VCaP (cell line): Measurements from ENCODE around the gene TREX2.

Experiments
- H3K27ac ChIP-seq: fragments of 450-650 bp; 2 replicates; pipeline ENCODE4 v1.5.1; 2017
- TF ChIP-seq, protein P1 (sequence below): fragments of 450-650 bp; conservative IDR thresholded peaks from 2 replicates; pipeline ENCODE4 v1.5.1; 2017; ENCODE audit warnings: mild to moderate bottlenecking, moderate library complexity

TREX2 gene

DNA sequence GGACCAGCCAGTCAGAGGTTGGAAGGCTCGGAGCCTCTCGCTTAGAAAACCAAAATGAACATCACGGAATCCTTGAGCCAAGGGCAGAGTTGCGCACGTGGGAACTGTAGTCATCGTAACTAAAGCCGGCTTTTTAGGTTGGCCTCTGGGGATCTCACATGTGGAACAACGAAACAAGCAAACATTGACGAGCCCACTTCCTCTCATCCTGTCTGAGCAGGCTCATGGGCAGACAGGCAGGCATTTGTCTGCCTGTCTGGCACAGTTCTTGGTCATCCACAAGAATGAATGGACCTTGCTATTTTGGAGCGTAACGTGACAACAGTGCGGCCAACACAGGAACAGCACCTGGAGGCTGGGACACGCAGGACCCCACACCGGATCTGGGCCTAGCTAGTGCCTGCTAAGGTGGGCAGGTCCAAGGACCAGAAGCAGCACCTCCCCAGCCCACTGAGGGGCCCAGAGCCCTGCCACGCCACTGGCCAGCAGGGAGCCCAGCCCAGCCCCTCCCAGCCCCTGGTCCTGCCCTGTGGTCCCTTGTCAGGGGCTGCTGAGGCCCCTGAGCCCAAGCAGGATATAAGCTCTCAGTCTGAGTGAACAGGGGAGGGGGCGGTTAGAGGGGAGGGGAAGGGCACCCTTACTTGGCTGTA lies 9.2 kb upstream of the TREX2 start:
- TF ChIP-seq, protein P1, sequence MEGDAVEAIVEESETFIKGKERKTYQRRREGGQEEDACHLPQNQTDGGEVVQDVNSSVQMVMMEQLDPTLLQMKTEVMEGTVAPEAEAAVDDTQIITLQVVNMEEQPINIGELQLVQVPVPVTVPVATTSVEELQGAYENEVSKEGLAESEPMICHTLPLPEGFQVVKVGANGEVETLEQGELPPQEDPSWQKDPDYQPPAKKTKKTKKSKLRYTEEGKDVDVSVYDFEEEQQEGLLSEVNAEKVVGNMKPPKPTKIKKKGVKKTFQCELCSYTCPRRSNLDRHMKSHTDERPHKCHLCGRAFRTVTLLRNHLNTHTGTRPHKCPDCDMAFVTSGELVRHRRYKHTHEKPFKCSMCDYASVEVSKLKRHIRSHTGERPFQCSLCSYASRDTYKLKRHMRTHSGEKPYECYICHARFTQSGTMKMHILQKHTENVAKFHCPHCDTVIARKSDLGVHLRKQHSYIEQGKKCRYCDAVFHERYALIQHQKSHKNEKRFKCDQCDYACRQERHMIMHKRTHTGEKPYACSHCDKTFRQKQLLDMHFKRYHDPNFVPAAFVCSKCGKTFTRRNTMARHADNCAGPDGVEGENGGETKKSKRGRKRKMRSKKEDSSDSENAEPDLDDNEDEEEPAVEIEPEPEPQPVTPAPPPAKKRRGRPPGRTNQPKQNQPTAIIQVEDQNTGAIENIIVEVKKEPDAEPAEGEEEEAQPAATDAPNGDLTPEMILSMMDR = no peak
- H3K27ac ChIP-seq = no peak overlapping the region

DNA sequence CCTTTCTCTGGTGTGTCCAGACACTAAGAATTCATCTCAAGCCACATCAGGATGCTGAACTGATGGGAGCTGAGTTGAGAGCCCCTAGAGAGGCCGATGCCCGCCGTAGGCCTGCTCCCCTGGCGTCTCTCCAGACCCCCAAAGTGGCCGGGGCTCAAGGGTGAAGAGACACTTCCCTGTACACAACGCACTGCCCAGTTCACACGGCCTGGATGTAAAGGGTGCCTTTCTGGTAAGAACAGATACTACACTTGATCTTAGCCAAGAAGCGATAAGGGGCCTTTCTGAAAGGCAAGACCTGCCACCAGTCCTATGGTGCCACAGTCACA lies 5.1 kb upstream of the TREX2 start:
- TF ChIP-seq, protein P1 = no peak
- no peak overlapping the region for H3K27ac ChIP-seq

DNA sequence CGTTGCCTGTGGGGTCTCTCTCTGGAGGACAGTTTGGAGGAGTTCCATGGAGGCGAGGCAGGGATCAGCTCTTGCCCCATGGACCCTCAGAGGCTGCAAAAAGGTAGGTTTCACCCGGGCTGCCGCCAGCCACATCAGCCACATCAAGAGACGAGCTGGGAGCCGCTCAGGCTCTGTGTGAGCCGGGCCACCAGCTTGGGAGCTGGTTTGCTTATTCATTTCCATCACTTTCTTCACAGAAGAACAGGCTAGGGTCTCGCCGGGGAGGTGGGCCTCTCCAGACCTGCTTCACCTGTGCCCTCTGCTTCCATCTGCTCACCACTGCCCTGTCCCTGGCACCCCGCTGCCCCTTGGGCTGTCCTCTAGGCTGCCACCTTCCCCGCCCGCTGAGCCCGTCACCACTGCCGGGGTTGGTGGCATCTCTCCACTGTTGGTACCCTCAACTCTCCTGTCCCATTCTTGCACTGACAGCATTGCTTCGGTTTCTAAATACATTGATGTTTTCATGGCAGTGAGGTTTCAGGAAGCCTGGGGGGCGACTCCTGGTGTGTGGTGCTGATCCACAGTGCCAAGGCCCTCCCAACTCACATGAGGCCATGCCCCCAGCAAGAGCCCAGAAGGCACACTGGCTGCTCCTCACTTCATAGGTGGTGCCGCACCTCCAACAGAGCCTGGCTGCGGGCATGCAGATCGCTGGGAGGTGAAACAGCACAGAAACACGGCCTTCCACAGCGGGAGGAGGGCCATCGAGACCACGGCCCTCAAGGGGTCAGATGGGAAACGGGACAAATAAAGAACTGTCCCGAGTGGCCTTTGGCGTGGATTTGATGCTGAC lies 4.5 kb upstream of the TREX2 start:
- TF ChIP-seq, protein P1 = no peak
- H3K27ac ChIP-seq = no peak overlapping the region

DNA sequence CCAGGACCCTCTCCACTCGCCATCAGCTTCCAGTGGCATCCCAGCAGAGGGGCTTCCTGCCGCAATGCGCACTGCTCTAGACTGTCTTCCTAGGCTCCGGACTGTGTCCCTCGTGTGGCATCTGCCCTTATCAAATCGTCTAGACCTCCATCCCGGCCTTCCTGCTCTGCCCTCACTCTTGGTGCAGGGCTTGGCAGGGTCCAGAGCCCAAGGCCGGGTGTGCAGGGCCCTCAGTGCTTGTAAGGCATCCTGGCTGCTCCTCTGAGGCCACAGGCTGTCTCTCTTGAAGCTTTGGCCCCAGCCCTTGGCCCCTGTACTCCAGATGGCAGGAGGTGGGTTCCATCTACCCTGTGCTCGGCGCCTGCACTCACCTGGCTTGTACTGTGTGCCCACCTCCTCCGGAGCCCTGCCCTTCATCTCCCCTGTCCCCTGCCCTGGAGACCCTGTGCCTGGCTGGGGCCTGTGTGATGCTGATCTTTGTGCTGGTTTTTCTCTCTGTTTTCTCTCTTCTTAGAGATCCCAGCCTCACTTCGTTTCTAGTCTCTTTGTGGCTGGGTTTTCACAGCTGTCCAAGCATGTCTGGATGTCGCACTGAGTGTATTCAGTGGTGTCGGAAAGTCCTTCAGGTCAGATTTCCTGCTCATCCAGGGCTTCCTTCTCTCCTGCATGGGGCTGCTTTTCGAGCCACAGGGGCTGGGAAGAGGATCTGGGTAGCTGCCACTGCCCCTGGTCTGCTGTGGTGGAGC lies 3.7 kb upstream of the TREX2 start:
- no peak overlapping the region for H3K27ac ChIP-seq
- TF ChIP-seq, protein P1 = no peak

DNA sequence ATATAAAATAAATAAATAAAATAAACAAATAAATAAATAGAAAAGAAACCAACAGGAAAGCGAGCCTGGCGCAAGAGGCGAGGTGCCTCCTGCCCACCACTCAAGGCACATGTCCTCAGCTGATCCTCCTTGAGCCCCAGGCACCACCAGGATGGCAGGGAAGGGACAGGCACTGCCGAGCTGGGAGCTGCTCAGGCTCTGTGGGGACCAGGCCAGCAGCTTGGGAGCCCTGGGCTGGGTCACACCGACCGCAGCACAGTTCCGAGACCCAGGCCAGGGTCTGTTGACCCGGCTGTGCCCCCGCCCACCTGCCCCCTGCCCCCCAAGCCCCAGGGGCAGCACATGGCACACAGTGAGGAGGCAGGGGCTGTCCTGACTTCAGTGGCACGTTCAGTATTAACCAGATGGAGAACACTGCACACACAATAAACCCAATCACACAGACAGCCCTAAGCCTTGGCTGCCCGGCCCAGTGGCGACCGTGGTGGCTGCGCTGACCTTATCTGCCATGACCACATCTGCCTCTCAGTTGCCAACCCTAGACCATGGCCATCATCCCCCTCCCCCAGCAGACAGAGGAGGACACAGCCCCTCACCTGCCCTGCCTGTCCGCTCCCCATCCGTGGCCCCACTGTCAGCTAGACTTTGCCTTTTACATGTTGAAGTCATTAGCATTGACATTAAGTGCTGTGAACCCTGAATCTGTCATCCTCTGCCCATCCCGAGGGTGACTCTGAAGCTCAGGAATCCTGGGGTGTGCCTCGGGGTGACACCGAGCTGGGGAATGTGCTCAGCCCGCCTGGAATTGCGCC lies 2.9 kb upstream of the TREX2 start:
- TF ChIP-seq, protein P1 = no peak
- no peak overlapping the region for H3K27ac ChIP-seq

DNA sequence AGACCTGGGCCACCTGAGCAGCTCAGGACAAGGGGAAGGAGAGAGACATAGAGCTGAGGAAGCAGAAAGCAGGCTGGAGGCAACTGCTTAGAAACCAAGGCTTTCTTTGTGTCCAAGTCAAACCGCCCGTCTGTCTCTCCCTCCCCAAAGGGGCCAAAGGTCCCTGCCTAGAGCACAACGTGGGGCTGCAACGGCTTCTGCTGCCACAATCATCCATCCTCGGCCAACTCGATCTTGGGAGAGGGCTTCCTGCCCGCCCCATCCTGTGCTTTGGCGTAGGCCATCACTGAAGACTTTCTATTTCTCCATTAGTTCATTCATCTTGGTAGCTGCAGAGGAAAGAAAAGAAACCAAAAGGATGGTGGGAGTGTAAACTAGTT lies 1.7 kb upstream of the TREX2 start:
- no peak overlapping the region for H3K27ac ChIP-seq

More for the DNA sequence above, 1.7 kb upstream of the TREX2 start:
- TF ChIP-seq, protein P1 = no peak
